Panc1 (cell line): ENCODE data around the gene FAM151A. TPM values are rescaled to one million over a fixed set of nuclear protein-coding genes. Genes with fewer than 3 reads are reported as not detected.

Experiments
- ATAC-seq: fragments of 200-7000 bp; cut with Tn5 transposase; 2 replicates; pipeline ENCODE4 v1.9.1; 2020; ENCODE audit warnings: mild to moderate bottlenecking, moderate library complexity
- BruUV-seq: library from RNA; stranded (reverse); fragments of 400-500 nt; replicated peaks from 2 replicates; lab custom pipeline; 2021; lab: Mats Ljungman, UMichigan
- CTCF ChIA-PET: fragments of 300-600 bp; sonication (Branson Sonifier 250); formaldehyde crosslinking; loops from one replicate; lab custom pipeline; 2022; ENCODE audit warnings: antibody characterized with exemption; lab: Charles Lee
- POLR2A ChIA-PET: fragments of 300-600 bp; sonication (Branson Sonifier 250); formaldehyde crosslinking; loops from one replicate; lab custom pipeline; 2022; ENCODE audit warnings: antibody characterized with exemption; lab: Charles Lee
- DNase-seq: peaks from one replicate; pipeline ENCODE4 v3.0.0-alpha.2; 2010; ENCODE audit warnings: low read depth, low spot score
- H3K27ac ChIP-seq: 2 replicates; pipeline ENCODE4 v1.5.1; 2011; ENCODE audit warnings: mild to moderate bottlenecking, low read length, inconsistent platforms
- H3K27me3 ChIP-seq: fragments of 200-500 bp; sonication (Bioruptor generic); 2 replicates; pipeline ENCODE4 v1.6.0; 2014; ENCODE audit warnings: low read length, inconsistent platforms; ENCODE audit not compliant: control insufficient read depth, insufficient read depth
- H3K36me3 ChIP-seq: fragments of 200-500 bp; sonication (Bioruptor generic); 2 replicates; pipeline ENCODE4 v1.5.1; 2014; ENCODE audit warnings: inconsistent platforms, mild to moderate bottlenecking, low read length, moderate library complexity; ENCODE audit not compliant: control insufficient read depth, insufficient read depth
- H3K4me1 ChIP-seq: 2 replicates; pipeline ENCODE4 v1.5.1; 2011; ENCODE audit warnings: inconsistent platforms, mild to moderate bottlenecking, low read length, moderate library complexity; ENCODE audit not compliant: control insufficient read depth, insufficient read depth
- H3K4me3 ChIP-seq, 2 experiments: 2 replicates each; pipeline ENCODE4 v1.5.1; 2011 to 2012; ENCODE audit warnings: low read depth in 2 of 2, low read length in 2 of 2, mild to moderate bottlenecking in 2 of 2, inconsistent platforms in 1 of 2, moderate library complexity in 1 of 2
- H3K9me3 ChIP-seq: fragments of 200-500 bp; sonication (Bioruptor generic); 2 replicates; pipeline ENCODE4 v1.5.1; 2014; ENCODE audit warnings: low read depth, mild to moderate bottlenecking, inconsistent platforms, low read length, moderate library complexity; ENCODE audit not compliant: control insufficient read depth, insufficient read depth
- POLR2AphosphoS5 ChIP-seq: IDR thresholded peaks from 2 replicates; pipeline ENCODE4 v1.6.1; 2012; ENCODE audit warnings: mild to moderate bottlenecking, low read depth, low read length, moderate library complexity
- SIN3A ChIP-seq: IDR thresholded peaks from 2 replicates; pipeline ENCODE4 v1.6.1; 2012; ENCODE audit warnings: low read depth, mild to moderate bottlenecking, low read length, moderate library complexity, borderline replicate concordance; ENCODE audit not compliant: insufficient read depth
- TCF7L2 ChIP-seq: IDR thresholded peaks from 2 replicates; pipeline ENCODE4 v1.6.1; 2011; ENCODE audit warnings: mild to moderate bottlenecking, low read depth, low read length, inconsistent platforms
- in situ Hi-C: cut with HindIII; loops from 2 replicates; pipeline ENCODE4 v1.10.0; 2016; ENCODE audit warnings: low sequenced_read_pairs, low pct_unique_long_range_greater_than_20kb
- intact Hi-C: fragments of 100-400 bp; cut with micrococcal nuclease; formaldehyde crosslinking; loops from one replicate; pipeline ENCODE4 v1.10.0; 2022; ENCODE audit not compliant: unreplicated experiment
- total RNA-seq: library from RNA; stranded (reverse); gene quantifications from one replicate; pipeline ENCODE4 v1.2.1, GENCODE V29; 2021; ENCODE audit not compliant: unreplicated experiment
- TF ChIP-seq, protein P1 (sequence below): fragments of 450-650 bp; IDR thresholded peaks from 2 replicates; pipeline ENCODE4 v1.5.1; 2017; ENCODE audit warnings: mild to moderate bottlenecking
- TF ChIP-seq, protein P2 (sequence below), 2 experiments: IDR thresholded peaks; 2 replicates each; pipeline ENCODE4 v1.6.1; 2011 to 2012; ENCODE audit warnings: low read depth in 2 of 2, control low read depth in 1 of 2, low read length in 1 of 2, mild to moderate bottlenecking in 1 of 2, moderate library complexity in 1 of 2; ENCODE audit not compliant: insufficient read depth in 1 of 2

Gene FAM151A
- total RNA-seq, 1 experiment from 2014 or later: not detected

DNA sequence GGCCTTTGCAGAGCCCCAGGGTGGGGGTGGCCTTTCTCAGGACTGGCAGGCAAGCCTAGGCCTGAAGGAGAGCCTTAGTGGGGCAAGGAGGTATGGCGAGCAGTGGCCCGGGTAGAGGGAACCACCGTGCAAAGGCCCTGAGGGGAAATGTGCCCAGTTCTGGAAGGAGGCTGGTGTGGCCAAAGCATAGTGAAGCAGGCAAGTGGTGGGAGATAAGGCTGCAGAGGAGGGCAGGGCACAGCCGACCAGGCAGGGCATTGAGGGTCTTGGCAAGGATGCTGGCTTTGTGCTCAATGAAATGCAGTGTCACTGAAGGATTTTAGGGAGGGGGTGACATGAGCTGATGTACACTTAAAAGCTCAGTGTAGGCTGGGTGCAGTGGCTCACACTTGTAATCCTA, 41.0 kb upstream of the FAM151A start:
- Histone ChIP-seq H3K27me3 (no peaks in the 10 kb centered on the region), H3K27ac (no peak overlapping the region), H3K4me1 (no peaks in the 10 kb centered on the region), H3K4me3 (no peak overlapping the region), H3K36me3 (no peaks in the 10 kb centered on the region), H3K9me3 (no peaks in the 10 kb centered on the region)
- no peak for ATAC-seq
- in situ Hi-C loops (no loop called here), intact Hi-C loops (no loop called here)
- TF ChIP-seq TCF7L2: no peak
- TF ChIP-seq, protein P1, sequence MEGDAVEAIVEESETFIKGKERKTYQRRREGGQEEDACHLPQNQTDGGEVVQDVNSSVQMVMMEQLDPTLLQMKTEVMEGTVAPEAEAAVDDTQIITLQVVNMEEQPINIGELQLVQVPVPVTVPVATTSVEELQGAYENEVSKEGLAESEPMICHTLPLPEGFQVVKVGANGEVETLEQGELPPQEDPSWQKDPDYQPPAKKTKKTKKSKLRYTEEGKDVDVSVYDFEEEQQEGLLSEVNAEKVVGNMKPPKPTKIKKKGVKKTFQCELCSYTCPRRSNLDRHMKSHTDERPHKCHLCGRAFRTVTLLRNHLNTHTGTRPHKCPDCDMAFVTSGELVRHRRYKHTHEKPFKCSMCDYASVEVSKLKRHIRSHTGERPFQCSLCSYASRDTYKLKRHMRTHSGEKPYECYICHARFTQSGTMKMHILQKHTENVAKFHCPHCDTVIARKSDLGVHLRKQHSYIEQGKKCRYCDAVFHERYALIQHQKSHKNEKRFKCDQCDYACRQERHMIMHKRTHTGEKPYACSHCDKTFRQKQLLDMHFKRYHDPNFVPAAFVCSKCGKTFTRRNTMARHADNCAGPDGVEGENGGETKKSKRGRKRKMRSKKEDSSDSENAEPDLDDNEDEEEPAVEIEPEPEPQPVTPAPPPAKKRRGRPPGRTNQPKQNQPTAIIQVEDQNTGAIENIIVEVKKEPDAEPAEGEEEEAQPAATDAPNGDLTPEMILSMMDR: no peak
- no peak for TF ChIP-seq SIN3A
- TF ChIP-seq, protein P2, sequence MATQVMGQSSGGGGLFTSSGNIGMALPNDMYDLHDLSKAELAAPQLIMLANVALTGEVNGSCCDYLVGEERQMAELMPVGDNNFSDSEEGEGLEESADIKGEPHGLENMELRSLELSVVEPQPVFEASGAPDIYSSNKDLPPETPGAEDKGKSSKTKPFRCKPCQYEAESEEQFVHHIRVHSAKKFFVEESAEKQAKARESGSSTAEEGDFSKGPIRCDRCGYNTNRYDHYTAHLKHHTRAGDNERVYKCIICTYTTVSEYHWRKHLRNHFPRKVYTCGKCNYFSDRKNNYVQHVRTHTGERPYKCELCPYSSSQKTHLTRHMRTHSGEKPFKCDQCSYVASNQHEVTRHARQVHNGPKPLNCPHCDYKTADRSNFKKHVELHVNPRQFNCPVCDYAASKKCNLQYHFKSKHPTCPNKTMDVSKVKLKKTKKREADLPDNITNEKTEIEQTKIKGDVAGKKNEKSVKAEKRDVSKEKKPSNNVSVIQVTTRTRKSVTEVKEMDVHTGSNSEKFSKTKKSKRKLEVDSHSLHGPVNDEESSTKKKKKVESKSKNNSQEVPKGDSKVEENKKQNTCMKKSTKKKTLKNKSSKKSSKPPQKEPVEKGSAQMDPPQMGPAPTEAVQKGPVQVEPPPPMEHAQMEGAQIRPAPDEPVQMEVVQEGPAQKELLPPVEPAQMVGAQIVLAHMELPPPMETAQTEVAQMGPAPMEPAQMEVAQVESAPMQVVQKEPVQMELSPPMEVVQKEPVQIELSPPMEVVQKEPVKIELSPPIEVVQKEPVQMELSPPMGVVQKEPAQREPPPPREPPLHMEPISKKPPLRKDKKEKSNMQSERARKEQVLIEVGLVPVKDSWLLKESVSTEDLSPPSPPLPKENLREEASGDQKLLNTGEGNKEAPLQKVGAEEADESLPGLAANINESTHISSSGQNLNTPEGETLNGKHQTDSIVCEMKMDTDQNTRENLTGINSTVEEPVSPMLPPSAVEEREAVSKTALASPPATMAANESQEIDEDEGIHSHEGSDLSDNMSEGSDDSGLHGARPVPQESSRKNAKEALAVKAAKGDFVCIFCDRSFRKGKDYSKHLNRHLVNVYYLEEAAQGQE (IDR thresholded peaks at IDR 0.05; ENCODE audit: insufficient read depth in 1 of 2, low read depth in 2 of 2, low read length in 1 of 2): no peak
- TF ChIP-seq POLR2AphosphoS5: no peak
- ChIA-PET CTCF (no interaction called here), POLR2A (no interaction called here)
- no TSS peak for BruUV-seq
- DNase-seq: no peak

- no peak overlapping the region for H3K27ac ChIP-seq
- no peak overlapping the region for H3K4me3 ChIP-seq
- POLR2A ChIA-PET: interaction anchor here (0.7 kb wide), 1 partner anchor 490 kb away, joined by 7 read pairs; no protein-coding TSS in a partner anchor
- CTCF ChIA-PET: interaction anchor here (0.7 kb wide), 1 partner anchor 95 kb away, joined by 3 read pairs; no protein-coding TSS in a partner anchor
- in situ Hi-C loops (no loop called here), intact Hi-C loops (no loop called here)
- no TSS peak for BruUV-seq
- no peak for TF ChIP-seq TCF7L2
- TF ChIP-seq, protein P2 (IDR thresholded peaks at IDR 0.05; ENCODE audit: insufficient read depth in 1 of 2, low read depth in 2 of 2, low read length in 1 of 2): no peak
- TF ChIP-seq SIN3A: no peak
- no peak for TF ChIP-seq POLR2AphosphoS5
- TF ChIP-seq, protein P1: no peak
- H3K36me3 ChIP-seq: no peaks in the 10 kb centered on the region
- H3K27me3 ChIP-seq: no peaks in the 10 kb centered on the region
- no peaks in the 10 kb centered on the region for H3K9me3 ChIP-seq
- DNase-seq: no peak
- no peak for ATAC-seq
- H3K4me1 ChIP-seq: no peaks in the 10 kb centered on the region
Observed at GRCh38 chr1:54663725-54664124, 40.4 kb upstream of the FAM151A start.
